Retinal pigment epithelial cell (primary cell): Measurements from ENCODE around the gene KLHL3.
A peak's percentile ranks its signal among the peaks of the same experiment; 100 is the strongest.

ENCODE experiments used
- DNase-seq: peaks from one replicate; pipeline ENCODE4 v3.0.0-alpha.2; 2010; ENCODE audit warnings: low read depth
- H3K4me3 ChIP-seq: 2 replicates; pipeline ENCODE4 v1.5.1; 2011; ENCODE audit warnings: mild to moderate bottlenecking, low read length, control low read depth, moderate library complexity
- CTCF ChIP-seq: conservative IDR thresholded peaks from 2 replicates; pipeline ENCODE4 v1.5.1; 2011; ENCODE audit warnings: low read depth, low read length, control low read depth, inconsistent platforms

The KLHL3 gene

GRCh38 chr5:137604348-137605095, 131.4 kb downstream of the KLHL3 start:
- DNase-seq: peak; percentile 56
- TF ChIP-seq CTCF: no peak
- no peak overlapping the region for H3K4me3 ChIP-seq

- DNase-seq: no peak
- H3K4me3 ChIP-seq: no peak overlapping the region
- TF ChIP-seq CTCF: no peak
These were observed 132.0 kb downstream of the KLHL3 start for GRCh38 chr5:137603891-137604290.

- H3K4me3 ChIP-seq: no peak overlapping the region
- TF ChIP-seq CTCF: no peak
- no peak for DNase-seq
These were observed 132.5 kb downstream of the KLHL3 start for GRCh38 chr5:137603356-137603755.

- no peak for DNase-seq
- no peak for TF ChIP-seq CTCF
- no peak overlapping the region for H3K4me3 ChIP-seq
These were observed 133.1 kb downstream of the KLHL3 start for GRCh38 chr5:137602721-137603273.

- no peak for TF ChIP-seq CTCF
- no peak overlapping the region for H3K4me3 ChIP-seq
- no peak for DNase-seq
These were observed 135.0 kb downstream of the KLHL3 start for GRCh38 chr5:137600721-137601360.

GRCh38 chr5:137599457-137599856, 136.4 kb downstream of the KLHL3 start:
- no peak overlapping the region for H3K4me3 ChIP-seq
- TF ChIP-seq CTCF: no peak
- DNase-seq: no peak
